HCT116 (cell line): ENCODE measurements around the gene LXN. TPM values are rescaled to one million over a fixed set of nuclear protein-coding genes. Genes with fewer than 3 reads are reported as not detected.

Experiments used
- ATAC-seq: fragments of 200-7000 bp; cut with Tn5 transposase; 2 replicates; pipeline ENCODE4 v1.9.1; 2020; ENCODE audit warnings: mild to moderate bottlenecking, moderate library complexity
- BruUV-seq: library from RNA; stranded (reverse); fragments of 400-500 nt; replicated peaks from 2 replicates; lab custom pipeline; 2021; lab: Mats Ljungman, UMichigan
- CTCF ChIA-PET: fragments of 300-600 bp; sonication (Branson Sonifier 250); formaldehyde crosslinking; loops from one replicate; lab custom pipeline; 2021; ENCODE audit warnings: antibody characterized with exemption; lab: Charles Lee
- POLR2A ChIA-PET: fragments of 300-600, 350-600 bp; sonication (Branson Sonifier 250); formaldehyde crosslinking; loops from one replicate; lab custom pipeline; 2021; ENCODE audit warnings: antibody characterized with exemption; lab: Charles Lee
- RAD21 ChIA-PET, 2 experiments: fragments of 300-600 bp; sonication (Branson Sonifier 250); formaldehyde crosslinking; loops; one replicate each; lab custom pipeline; 2023; ENCODE audit warnings: low total read pairs in 2 of 2; ENCODE audit not compliant: uncharacterized antibody in 2 of 2, unreplicated experiment in 2 of 2, low non-redundant PET in 1 of 2; lab: Charles Lee
- DNase-seq: peaks from one replicate; pipeline ENCODE4 v3.0.0-alpha.2; 2010; ENCODE audit warnings: low read depth, low spot score
- H2AFZ ChIP-seq: fragments of 200-600 bp; shearing (Covaris generic), sonication (generic); 2 replicates; pipeline ENCODE4 v1.6.1; 2017; ENCODE audit warnings: low read depth, mixed run types, mixed read lengths, antibody characterized with exemption, low read length; ENCODE audit not compliant: poor library complexity, severe bottlenecking
- H3K27ac ChIP-seq: 2 replicates; pipeline ENCODE4 v1.5.1; 2012; ENCODE audit warnings: low read depth, low read length
- H3K27me3 ChIP-seq: fragments of 200-600 bp; sonication (generic); 2 replicates; pipeline ENCODE4 v1.6.1; 2016; ENCODE audit warnings: mixed run types, low read length, mixed read lengths; ENCODE audit not compliant: insufficient read depth
- H3K36me3 ChIP-seq, 2 experiments: fragments of 200-500 bp in 1 of 2; fragments of 200-600 bp in 1 of 2; sonication (Bioruptor generic) in 1 of 2; sonication (generic) in 1 of 2; 2 replicates each; pipeline versions ENCODE4 v1.5.1 to v1.6.1; 2014 to 2016; ENCODE audit warnings: low read length in 2 of 2, inconsistent platforms in 1 of 2, mixed read lengths in 1 of 2, mixed run types in 1 of 2; ENCODE audit not compliant: insufficient read depth in 2 of 2, control insufficient read depth in 1 of 2
- H3K4me1 ChIP-seq, 2 experiments: fragments of 200-600 bp in 1 of 2; sonication (generic) in 1 of 2; 2 replicates each; pipeline versions ENCODE4 v1.5.1 to v1.6.1; 2012 to 2017; ENCODE audit warnings: low read length in 2 of 2, inconsistent platforms in 1 of 2, mild to moderate bottlenecking in 1 of 2, mixed read lengths in 1 of 2, mixed run types in 1 of 2, moderate library complexity in 1 of 2; ENCODE audit not compliant: insufficient read depth in 2 of 2, control insufficient read depth in 1 of 2
- H3K4me2 ChIP-seq: fragments of 200-600 bp; sonication (generic); 2 replicates; pipeline ENCODE4 v1.6.1; 2017; ENCODE audit warnings: mixed run types, low read length, mixed read lengths
- H3K4me3 ChIP-seq, 2 experiments: fragments of 200-600 bp in 1 of 2; sonication (generic) in 1 of 2; replicated peaks in 1 of 2; 2 replicates each; pipeline ENCODE4 v1.5.1; 2011 to 2016; ENCODE audit warnings: low read length in 2 of 2, control low read depth in 1 of 2, low read depth in 1 of 2, mild to moderate bottlenecking in 1 of 2, mixed read lengths in 1 of 2, mixed run types in 1 of 2
- H3K79me2 ChIP-seq: fragments of 200-600 bp; sonication (generic); 2 replicates; pipeline ENCODE4 v1.6.1; 2017; ENCODE audit warnings: mild to moderate bottlenecking, mixed run types, low read length, moderate library complexity, mixed read lengths; ENCODE audit not compliant: insufficient read depth
- H3K9ac ChIP-seq: fragments of 200-600 bp; sonication (generic); 2 replicates; pipeline ENCODE4 v1.6.1; 2016; ENCODE audit warnings: low read length, mixed read lengths
- H3K9me2 ChIP-seq: fragments of 200-600 bp; sonication (generic), shearing (Covaris generic); 2 replicates; pipeline ENCODE4 v1.6.1; 2017; ENCODE audit warnings: mixed run types, mild to moderate bottlenecking, moderate library complexity; ENCODE audit not compliant: insufficient read depth
- H3K9me3 ChIP-seq, 2 experiments: fragments of 200-500 bp in 1 of 2; fragments of 200-600 bp in 1 of 2; sonication (Bioruptor generic) in 1 of 2; sonication (generic) in 1 of 2; 2 replicates each; pipeline ENCODE4 v1.6.1; 2014 to 2017; ENCODE audit warnings: low read length in 2 of 2, mixed read lengths in 2 of 2, inconsistent platforms in 1 of 2, low read depth in 1 of 2, mild to moderate bottlenecking in 1 of 2, mixed run types in 1 of 2, moderate library complexity in 1 of 2; ENCODE audit not compliant: control insufficient read depth in 1 of 2, insufficient read depth in 1 of 2
- H4K20me1 ChIP-seq: fragments of 200-600 bp; sonication (generic), shearing (Covaris generic); 2 replicates; pipeline ENCODE4 v1.6.1; 2017; ENCODE audit warnings: mixed run types, mild to moderate bottlenecking, moderate library complexity; ENCODE audit not compliant: insufficient read depth
- CEBPB ChIP-seq: IDR thresholded peaks from 2 replicates; pipeline ENCODE4 v1.6.1; 2012; ENCODE audit warnings: low read depth
- EGR1 ChIP-seq: IDR thresholded peaks from 2 replicates; pipeline ENCODE4 v1.6.1; 2012; ENCODE audit warnings: low read depth
- ELF1 ChIP-seq: IDR thresholded peaks from 2 replicates; pipeline ENCODE4 v1.6.1; 2012; ENCODE audit warnings: low read depth, borderline replicate concordance
- EZH2 ChIP-seq: fragments of 200-600 bp; sonication (generic); IDR thresholded peaks from 2 replicates; pipeline ENCODE4 v1.6.1; 2017; ENCODE audit warnings: antibody characterized with exemption, mixed run types
- JUND ChIP-seq: IDR thresholded peaks from 2 replicates; pipeline ENCODE4 v1.6.1; 2012
- MAX ChIP-seq: IDR thresholded peaks from 2 replicates; pipeline ENCODE4 v1.6.1; 2012
- POLR2A ChIP-seq: IDR thresholded peaks from 2 replicates; pipeline ENCODE4 v1.7.0; 2011; ENCODE audit warnings: borderline replicate concordance; ENCODE audit not compliant: insufficient read depth, insufficient read length; ENCODE audit errors: extremely low read depth
- POLR2AphosphoS5 ChIP-seq: IDR thresholded peaks from 2 replicates; pipeline ENCODE4 v1.6.1; 2011; ENCODE audit warnings: mild to moderate bottlenecking, low read depth, low read length, moderate library complexity
- SP1 ChIP-seq: IDR thresholded peaks from 2 replicates; pipeline ENCODE4 v1.6.1; 2012; ENCODE audit warnings: low read depth
- SRF ChIP-seq: IDR thresholded peaks from 2 replicates; pipeline ENCODE4 v1.6.1; 2012; ENCODE audit warnings: low read depth
- TCF7L2 ChIP-seq: IDR thresholded peaks from 2 replicates; pipeline ENCODE4 v1.7.0; 2011; ENCODE audit warnings: borderline replicate concordance, inconsistent platforms; ENCODE audit not compliant: insufficient read depth, insufficient read length; ENCODE audit errors: extremely low read depth
- ZBTB33 ChIP-seq: IDR thresholded peaks from 2 replicates; pipeline ENCODE4 v1.6.1; 2011; ENCODE audit warnings: mild to moderate bottlenecking, low read length, moderate library complexity; ENCODE audit not compliant: insufficient replicate concordance; ENCODE audit errors: extremely low read depth
- ZFX ChIP-seq: fragments of 450-650 bp; IDR thresholded peaks from 2 replicates; pipeline ENCODE4 v1.6.1; 2017
- ZNF274 ChIP-seq: fragments of 200-500 bp; sonication (Bioruptor generic); IDR thresholded peaks from 2 replicates; pipeline ENCODE4 v1.6.1; 2014; ENCODE audit warnings: mild to moderate bottlenecking, low read depth, low read length, inconsistent platforms
- intact Hi-C: fragments of 100-400 bp; cut with micrococcal nuclease; formaldehyde crosslinking; loops from 2 replicates; pipeline ENCODE4 v1.10.0; 2022
- total RNA-seq: library from RNA; stranded (reverse); gene quantifications from one replicate; pipeline ENCODE4 v1.2.1, GENCODE V29; 2021; ENCODE audit not compliant: unreplicated experiment

The LXN gene
- total RNA-seq, 1 experiment from 2014 or later: not detected

- no peak overlapping the region for H3K9ac ChIP-seq
- ATAC-seq (no peak), DNase-seq (no peak)
- H3K4me2 ChIP-seq: no peak overlapping the region
- no peak overlapping the region for H2AFZ ChIP-seq
- ChIA-PET CTCF (no interaction called here), POLR2A (no interaction called here), RAD21 (no interaction called here)
- no peaks in the 10 kb centered on the region for H3K9me2 ChIP-seq
- no peak overlapping the region for H3K27ac ChIP-seq
- no peak for TF ChIP-seq POLR2A
- TF ChIP-seq ZBTB33: no peak
- no peak for TF ChIP-seq ZNF274
- TF ChIP-seq MAX: no peak
- TF ChIP-seq EZH2: no peak
- no peak for TF ChIP-seq SRF
- no peak for TF ChIP-seq ZFX
- TF ChIP-seq TCF7L2: no peak
- no peak for TF ChIP-seq POLR2AphosphoS5
- TF ChIP-seq SP1: no peak
- no peak for TF ChIP-seq ELF1
- no peak for TF ChIP-seq CEBPB
- no peak for TF ChIP-seq EGR1
- no peak for TF ChIP-seq JUND
- H3K27me3 ChIP-seq: no peaks in the 10 kb centered on the region
- H3K4me1 ChIP-seq: no peaks in the 10 kb centered on the region
- H3K36me3 ChIP-seq: peaks cover 4 to 13% of the 10 kb centered on the region in 2 experiments; a peak in 3 of 4 replicates
- H4K20me1 ChIP-seq: peaks cover 3% of the 10 kb centered on the region; the same call in 1 of the 2 replicates
- intact Hi-C loops: no loop called here
- BruUV-seq: no TSS peak
- H3K9me3 ChIP-seq: no peaks in the 10 kb centered on the region
- H3K79me2 ChIP-seq: peaks cover 11% of the 10 kb centered on the region
- no peak overlapping the region for H3K4me3 ChIP-seq
Observed at GRCh38 chr3:158668506-158668905, 3.9 kb downstream of the LXN start.
